GM12878 (cell line): ENCODE results near the gene RPS6KA5. TPM values are rescaled to one million over a fixed set of nuclear protein-coding genes. Genes with fewer than 3 reads are reported as not detected.

ENCODE experiments used
- ATAC-seq: fragments of 200-7000 bp; cut with Tn5 transposase; 3 replicates; pipeline ENCODE4 v1.9.1; 2020; ENCODE audit warnings: mild to moderate bottlenecking, moderate library complexity
- BruUV-seq: library from RNA; stranded (reverse); fragments of 400-500 nt; replicated peaks from 2 replicates; lab custom pipeline; 2021; lab: Mats Ljungman, UMichigan
- CTCF ChIA-PET: fragments of 300-600 bp; sonication (Branson Sonifier 250); formaldehyde crosslinking; extraction: SDS; loops from one replicate; lab custom pipeline; 2021; ENCODE audit warnings: inconsistent platforms; lab: Yijun Ruan, JAX
- POLR2A ChIA-PET: fragments of 350-600 bp; formaldehyde crosslinking; extraction: SDS; loops from one replicate; lab custom pipeline; 2021; ENCODE audit warnings: inconsistent platforms; lab: Charles Lee
- RAD21 ChIA-PET: fragments of 300-600 bp; sonication (Branson Sonifier 250); formaldehyde crosslinking; loops from one replicate; lab custom pipeline; 2023; ENCODE audit warnings: antibody characterized with exemption; ENCODE audit not compliant: unreplicated experiment; lab: Charles Lee
- SMC1A ChIA-PET: fragments of 300-600 bp; sonication (Branson Sonifier 250); formaldehyde crosslinking; loops from one replicate; lab custom pipeline; 2023; ENCODE audit not compliant: unreplicated experiment, uncharacterized antibody; lab: Charles Lee
- DNase-seq: peaks from one replicate; pipeline ENCODE4 v3.0.0-alpha.2; 2011; ENCODE audit warnings: low read depth, low spot score
- FAIRE-seq: peaks from 3 replicates; lab custom pipeline; 2011; peaks lifted over from hg19 to GRCh38; lab: Jason Lieb, UNC
- H2AFZ ChIP-seq: 2 replicates; pipeline ENCODE4 v1.6.0; 2011; ENCODE audit warnings: low read depth, low read length, control low read depth; ENCODE audit not compliant: control insufficient read depth
- H3K27ac ChIP-seq: 2 replicates; pipeline ENCODE4 v1.5.1; 2011; ENCODE audit warnings: control low read depth; ENCODE audit not compliant: control insufficient read depth, insufficient read depth
- H3K27me3 ChIP-seq, 2 experiments: replicated peaks in 1 of 2; 2 replicates each; pipeline versions ENCODE4 v1.6.0 to v1.6.1; 2011; ENCODE audit warnings: low read length in 1 of 2; ENCODE audit not compliant: control insufficient read depth in 2 of 2, insufficient read depth in 2 of 2
- H3K36me3 ChIP-seq, 2 experiments: 2 replicates each; pipeline ENCODE4 v1.5.1; 2011; ENCODE audit warnings: low read length in 1 of 2; ENCODE audit not compliant: control insufficient read depth in 2 of 2, insufficient read depth in 2 of 2
- H3K4me1 ChIP-seq: 2 replicates; pipeline ENCODE4 v1.6.1; 2011; ENCODE audit warnings: mild to moderate bottlenecking, low read length, moderate library complexity, mixed read lengths; ENCODE audit not compliant: control insufficient read depth, insufficient read depth
- H3K4me2 ChIP-seq: 2 replicates; pipeline ENCODE4 v1.6.0; 2011; ENCODE audit warnings: control low read depth; ENCODE audit not compliant: control insufficient read depth, insufficient read depth
- H3K4me3 ChIP-seq: fragments of 200-600 bp; sonication (generic); 2 replicates; pipeline ENCODE4 v1.5.1; 2016
- H3K79me2 ChIP-seq: 2 replicates; pipeline ENCODE4 v1.6.0; 2011; ENCODE audit warnings: low read length; ENCODE audit not compliant: control insufficient read depth, insufficient read depth
- H3K9ac ChIP-seq: 2 replicates; pipeline ENCODE4 v1.8.0; 2011; ENCODE audit warnings: low read length, control low read depth, mixed read lengths; ENCODE audit not compliant: control insufficient read depth, insufficient read depth
- H3K9me3 ChIP-seq: replicated peaks from 3 replicates; pipeline ENCODE4 v1.5.1; 2011; ENCODE audit warnings: mild to moderate bottlenecking, low read length; ENCODE audit not compliant: control insufficient read depth, insufficient read depth
- H4K20me1 ChIP-seq: 2 replicates; pipeline ENCODE4 v1.6.0; 2011; ENCODE audit not compliant: control insufficient read depth, insufficient read depth
- BRCA1 ChIP-seq: IDR thresholded peaks from 2 replicates; pipeline ENCODE4 v1.6.1; 2011; ENCODE audit warnings: low read depth, low read length, improper control_type of control experiment
- EGR1 ChIP-seq, 2 experiments: IDR thresholded peaks; 1 replicate in 1 of 2; 2 replicates in 1 of 2; pipeline ENCODE4 v1.6.1; 2011 to 2012; ENCODE audit warnings: low read depth in 2 of 2, low read length in 2 of 2, borderline replicate concordance in 1 of 2, mild to moderate bottlenecking in 1 of 2, moderate library complexity in 1 of 2
- HCFC1 ChIP-seq: fragments of 150-350 bp; IDR thresholded peaks from 2 replicates; pipeline ENCODE4 v1.6.1; 2014; ENCODE audit warnings: low read length
- NFYA ChIP-seq: IDR thresholded peaks from 2 replicates; pipeline ENCODE4 v1.6.1; 2011; ENCODE audit warnings: low read depth, mild to moderate bottlenecking, low read length, improper control_type of control experiment, borderline replicate concordance
- NR2C1 ChIP-seq: fragments of 450-650 bp; IDR thresholded peaks from 2 replicates; pipeline ENCODE4 v1.6.1; 2017; ENCODE audit warnings: antibody characterized with exemption, mild to moderate bottlenecking, moderate library complexity
- ZSCAN29 ChIP-seq: fragments of 450-650 bp; IDR thresholded peaks from 2 replicates; pipeline ENCODE4 v1.6.1; 2017; ENCODE audit warnings: mild to moderate bottlenecking, moderate library complexity
- WGBS: methylation state at CpG from one replicate; pipeline ENCODE4 v1.1.6; 2016; ENCODE audit warnings: low lambda C conversion rate; ENCODE audit not compliant: insufficient replicate concordance, insufficient coverage; ENCODE audit errors: missing lambda C conversion rate; 5-methylcytosine and 5-hydroxymethylcytosine counted together
- in situ Hi-C: fragments of 300-500 bp; cut with MboI; formaldehyde crosslinking; loops from 9 replicates; pipeline ENCODE4 v1.14.3; 2018; ENCODE audit warnings: mixed read lengths
- intact Hi-C: fragments of 100-400 bp; cut with micrococcal nuclease; formaldehyde crosslinking; loops from one replicate; pipeline ENCODE4 v1.14.2; 2022; ENCODE audit not compliant: unreplicated experiment
- polyA plus RNA-seq, 11 experiments: library from polyadenylated mRNA; depleted of rRNA in 4 of 11; unstranded in 6 of 11; stranded (reverse) in 5 of 11; fragments of >200 nt; fragmentation: Nextera tagmentation in 4 of 11; fragmentation: Illumina TruSeq in 1 of 11; extraction: Ambion mirVana in 4 of 11; extraction: Trizol in 1 of 11; gene quantifications; 1 replicate in 1 of 11; 2 replicates in 10 of 11; pipeline versions ENCODE4 v1.2.1 to v1.2.3, GENCODE V29; 2011 to 2016; ENCODE audit warnings: inconsistent platforms in 2 of 11, missing spikeins in 2 of 11, low read depth in 1 of 11
- total RNA-seq, 4 experiments: library from RNA; depleted of rRNA in 3 of 4; stranded (reverse); fragments of >200 nt in 3 of 4; fragmentation: Illumina TruSeq in 1 of 4; extraction: Trizol in 1 of 4; gene quantifications; 2 replicates each; pipeline versions ENCODE4 v1.2.1 to v1.2.3, GENCODE V29; 2013 to 2021
- TF ChIP-seq, protein P1 (sequence below): fragments of 450-650 bp; IDR thresholded peaks from 2 replicates; pipeline ENCODE4 v1.6.1; 2017; ENCODE audit warnings: mild to moderate bottlenecking, moderate library complexity
- TF ChIP-seq, protein P2 (sequence below): fragments of 450-650 bp; IDR thresholded peaks from 2 replicates; pipeline ENCODE4 v1.6.1; 2016; ENCODE audit warnings: mild to moderate bottlenecking
- TF ChIP-seq, protein P3 (sequence below): fragments of 450-650 bp; IDR thresholded peaks from 2 replicates; pipeline ENCODE4 v1.6.1; 2018; ENCODE audit warnings: mild to moderate bottlenecking, low read depth, moderate library complexity; ENCODE audit not compliant: partially characterized antibody

The RPS6KA5 gene
- total and polyA plus RNA-seq, 10 of the 15 experiments (the other 5 are each of a cell fraction or from before 2014, with no cell fraction given), result 1.4 to 7.0 (median 3.7) TPM

DNA sequence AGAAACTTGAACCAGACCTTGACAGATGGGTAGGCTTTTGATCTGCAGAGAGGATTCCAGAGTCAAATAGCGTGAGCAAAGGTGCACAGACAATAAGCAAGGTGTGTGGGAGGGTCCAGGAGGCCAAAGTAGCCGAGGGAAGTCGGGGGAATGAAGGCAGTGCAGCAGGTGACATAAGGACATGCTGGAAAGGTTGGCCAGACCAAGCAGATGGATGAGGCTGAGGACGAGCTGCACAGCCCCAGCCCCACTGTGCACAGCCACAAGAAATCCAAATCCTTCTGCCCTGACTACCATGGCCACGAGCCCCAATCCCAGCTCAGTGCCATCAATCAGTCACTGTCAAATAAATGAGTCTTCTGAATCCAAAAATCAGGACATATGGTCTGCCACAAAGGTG is 249.6 kb downstream of the RPS6KA5 start (continued):
- TF ChIP-seq BRCA1 (no peak), EGR1 (IDR thresholded peaks at IDR 0.05; ENCODE audit: borderline replicate concordance in 1 of 2, low read depth in 2 of 2, low read length in 2 of 2) (no peak), HCFC1 (no peak), NFYA (no peak)
- TF ChIP-seq, all 136 proteins: peak for 0

DNA sequence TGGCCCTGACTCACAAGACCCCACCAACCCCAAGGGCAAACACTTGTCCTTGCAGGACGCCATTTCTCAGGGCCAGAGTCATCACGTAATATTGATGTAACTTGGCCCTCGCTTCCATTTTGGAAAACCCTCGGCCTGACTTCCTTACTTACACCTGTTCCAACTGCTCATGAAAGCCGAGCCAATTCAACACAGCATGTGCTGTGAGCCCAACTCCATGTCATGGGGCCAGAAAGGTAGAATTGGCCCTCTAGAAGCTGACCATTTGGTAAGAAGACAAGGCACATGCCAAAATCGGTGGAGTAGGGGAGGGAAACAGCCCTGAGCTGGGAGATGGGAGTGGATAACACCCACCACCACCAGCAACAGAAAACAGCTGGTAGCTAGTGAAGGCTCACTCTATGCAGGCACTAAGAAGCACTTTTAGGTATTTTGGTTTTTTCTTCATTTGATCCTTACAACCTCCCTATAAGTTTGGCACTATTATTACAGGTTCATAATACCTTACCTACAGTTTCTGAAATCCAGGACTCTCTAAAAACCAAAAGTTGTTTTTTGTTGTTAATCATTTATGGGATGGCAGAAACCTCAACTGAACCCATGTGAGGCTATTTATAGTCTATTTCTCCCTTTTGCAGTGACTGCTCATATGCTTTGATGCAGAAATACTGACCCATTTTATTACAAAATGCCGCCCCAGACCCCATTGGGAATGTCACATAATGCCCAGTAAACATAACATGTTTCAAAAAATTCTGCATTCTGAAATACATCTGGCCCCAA is 250.7 kb downstream of the RPS6KA5 start:
- H4K20me1 ChIP-seq, result no peaks in the 10 kb centered on the region
- no TSS peak for BruUV-seq
- H3K27ac ChIP-seq, result no peak overlapping the region
- RAD21 ChIA-PET, result no interaction called here
- H2AFZ ChIP-seq, result no peak overlapping the region
- H3K9me3 ChIP-seq, result no peaks in the 10 kb centered on the region
- no peaks in the 10 kb centered on the region for H3K36me3 ChIP-seq
- WGBS, result 23% methylated on average over 7 of the region's 7 CpGs
- CTCF ChIA-PET, result no interaction called here
- H3K79me2 ChIP-seq, result no peaks in the 10 kb centered on the region
- H3K9ac ChIP-seq, result no peak overlapping the region
- H3K4me2 ChIP-seq, result no peak overlapping the region
- H3K4me1 ChIP-seq, result no peaks in the 10 kb centered on the region
- H3K4me3 ChIP-seq, result no peak overlapping the region
- POLR2A ChIA-PET, result no interaction called here
- H3K27me3 ChIP-seq, result no peaks in the 10 kb centered on the region
- in situ Hi-C loops (no loop called here), intact Hi-C loops (no loop called here)
- TF ChIP-seq, protein P1, sequence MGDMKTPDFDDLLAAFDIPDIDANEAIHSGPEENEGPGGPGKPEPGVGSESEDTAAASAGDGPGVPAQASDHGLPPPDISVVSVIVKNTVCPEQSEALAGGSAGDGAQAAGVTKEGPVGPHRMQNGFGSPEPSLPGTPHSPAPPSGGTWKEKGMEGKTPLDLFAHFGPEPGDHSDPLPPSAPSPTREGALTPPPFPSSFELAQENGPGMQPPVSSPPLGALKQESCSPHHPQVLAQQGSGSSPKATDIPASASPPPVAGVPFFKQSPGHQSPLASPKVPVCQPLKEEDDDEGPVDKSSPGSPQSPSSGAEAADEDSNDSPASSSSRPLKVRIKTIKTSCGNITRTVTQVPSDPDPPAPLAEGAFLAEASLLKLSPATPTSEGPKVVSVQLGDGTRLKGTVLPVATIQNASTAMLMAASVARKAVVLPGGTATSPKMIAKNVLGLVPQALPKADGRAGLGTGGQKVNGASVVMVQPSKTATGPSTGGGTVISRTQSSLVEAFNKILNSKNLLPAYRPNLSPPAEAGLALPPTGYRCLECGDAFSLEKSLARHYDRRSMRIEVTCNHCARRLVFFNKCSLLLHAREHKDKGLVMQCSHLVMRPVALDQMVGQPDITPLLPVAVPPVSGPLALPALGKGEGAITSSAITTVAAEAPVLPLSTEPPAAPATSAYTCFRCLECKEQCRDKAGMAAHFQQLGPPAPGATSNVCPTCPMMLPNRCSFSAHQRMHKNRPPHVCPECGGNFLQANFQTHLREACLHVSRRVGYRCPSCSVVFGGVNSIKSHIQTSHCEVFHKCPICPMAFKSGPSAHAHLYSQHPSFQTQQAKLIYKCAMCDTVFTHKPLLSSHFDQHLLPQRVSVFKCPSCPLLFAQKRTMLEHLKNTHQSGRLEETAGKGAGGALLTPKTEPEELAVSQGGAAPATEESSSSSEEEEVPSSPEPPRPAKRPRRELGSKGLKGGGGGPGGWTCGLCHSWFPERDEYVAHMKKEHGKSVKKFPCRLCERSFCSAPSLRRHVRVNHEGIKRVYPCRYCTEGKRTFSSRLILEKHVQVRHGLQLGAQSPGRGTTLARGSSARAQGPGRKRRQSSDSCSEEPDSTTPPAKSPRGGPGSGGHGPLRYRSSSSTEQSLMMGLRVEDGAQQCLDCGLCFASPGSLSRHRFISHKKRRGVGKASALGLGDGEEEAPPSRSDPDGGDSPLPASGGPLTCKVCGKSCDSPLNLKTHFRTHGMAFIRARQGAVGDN, result no peak
- TF ChIP-seq ZSCAN29 (no peak), NR2C1 (no peak)
- TF ChIP-seq, protein P2, sequence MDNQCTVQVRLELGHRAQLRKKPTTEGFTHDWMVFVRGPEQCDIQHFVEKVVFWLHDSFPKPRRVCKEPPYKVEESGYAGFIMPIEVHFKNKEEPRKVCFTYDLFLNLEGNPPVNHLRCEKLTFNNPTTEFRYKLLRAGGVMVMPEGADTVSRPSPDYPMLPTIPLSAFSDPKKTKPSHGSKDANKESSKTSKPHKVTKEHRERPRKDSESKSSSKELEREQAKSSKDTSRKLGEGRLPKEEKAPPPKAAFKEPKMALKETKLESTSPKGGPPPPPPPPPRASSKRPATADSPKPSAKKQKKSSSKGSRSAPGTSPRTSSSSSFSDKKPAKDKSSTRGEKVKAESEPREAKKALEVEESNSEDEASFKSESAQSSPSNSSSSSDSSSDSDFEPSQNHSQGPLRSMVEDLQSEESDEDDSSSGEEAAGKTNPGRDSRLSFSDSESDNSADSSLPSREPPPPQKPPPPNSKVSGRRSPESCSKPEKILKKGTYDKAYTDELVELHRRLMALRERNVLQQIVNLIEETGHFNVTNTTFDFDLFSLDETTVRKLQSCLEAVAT, result no peak
- TF ChIP-seq, protein P3, sequence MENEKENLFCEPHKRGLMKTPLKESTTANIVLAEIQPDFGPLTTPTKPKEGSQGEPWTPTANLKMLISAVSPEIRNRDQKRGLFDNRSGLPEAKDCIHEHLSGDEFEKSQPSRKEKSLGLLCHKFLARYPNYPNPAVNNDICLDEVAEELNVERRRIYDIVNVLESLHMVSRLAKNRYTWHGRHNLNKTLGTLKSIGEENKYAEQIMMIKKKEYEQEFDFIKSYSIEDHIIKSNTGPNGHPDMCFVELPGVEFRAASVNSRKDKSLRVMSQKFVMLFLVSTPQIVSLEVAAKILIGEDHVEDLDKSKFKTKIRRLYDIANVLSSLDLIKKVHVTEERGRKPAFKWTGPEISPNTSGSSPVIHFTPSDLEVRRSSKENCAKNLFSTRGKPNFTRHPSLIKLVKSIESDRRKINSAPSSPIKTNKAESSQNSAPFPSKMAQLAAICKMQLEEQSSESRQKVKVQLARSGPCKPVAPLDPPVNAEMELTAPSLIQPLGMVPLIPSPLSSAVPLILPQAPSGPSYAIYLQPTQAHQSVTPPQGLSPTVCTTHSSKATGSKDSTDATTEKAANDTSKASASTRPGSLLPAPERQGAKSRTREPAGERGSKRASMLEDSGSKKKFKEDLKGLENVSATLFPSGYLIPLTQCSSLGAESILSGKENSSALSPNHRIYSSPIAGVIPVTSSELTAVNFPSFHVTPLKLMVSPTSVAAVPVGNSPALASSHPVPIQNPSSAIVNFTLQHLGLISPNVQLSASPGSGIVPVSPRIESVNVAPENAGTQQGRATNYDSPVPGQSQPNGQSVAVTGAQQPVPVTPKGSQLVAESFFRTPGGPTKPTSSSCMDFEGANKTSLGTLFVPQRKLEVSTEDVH, result no peak
- no peak for DNase-seq
- SMC1A ChIA-PET, result no interaction called here
- FAIRE-seq, result no peak
- no peak for ATAC-seq
